ENCODE results near the gene PCSK2.

The PCSK2 gene

GRCh38 chr20:17403461-17403860 is 176.6 kb downstream of the PCSK2 start:
- DNase-seq, result no peak

- no peak for DNase-seq
Measured at GRCh38 chr20:17406051-17406590, 179.3 kb downstream of the PCSK2 start.

GRCh38 chr20:17407550-17407949 is 180.7 kb downstream of the PCSK2 start:
- DNase-seq, result no peak

- no peak for DNase-seq
Measured at GRCh38 chr20:17417225-17417624, 190.4 kb downstream of the PCSK2 start.

- no peak for DNase-seq
Measured at GRCh38 chr20:17418737-17419136, 191.9 kb downstream of the PCSK2 start.

GRCh38 chr20:17419479-17420041 is 192.7 kb downstream of the PCSK2 start:
- DNase-seq, result no peak

GRCh38 chr20:17421493-17421892 is 194.7 kb downstream of the PCSK2 start:
- DNase-seq, result no peak

GRCh38 chr20:17423782-17424181 is 196.9 kb downstream of the PCSK2 start:
- no peak for DNase-seq

- no peak for DNase-seq
Measured at GRCh38 chr20:17427638-17428037, 200.8 kb downstream of the PCSK2 start.

GRCh38 chr20:17430125-17430950 is 203.5 kb downstream of the PCSK2 start:
- no peak for DNase-seq

GRCh38 chr20:17431621-17432364 is 205.0 kb downstream of the PCSK2 start:
- DNase-seq, result peak; percentile 58 to 60

GRCh38 chr20:17436664-17437063 is 209.8 kb downstream of the PCSK2 start:
- no peak for DNase-seq

- no peak for DNase-seq
Measured at GRCh38 chr20:17437251-17437650, 210.4 kb downstream of the PCSK2 start.

- DNase-seq, result no peak
Measured at GRCh38 chr20:17438436-17439039, 211.7 kb downstream of the PCSK2 start.

- DNase-seq, result no peak
Measured at GRCh38 chr20:17439616-17440296, 212.9 kb downstream of the PCSK2 start.

GRCh38 chr20:17441745-17442144 is 214.9 kb downstream of the PCSK2 start:
- no peak for DNase-seq

- DNase-seq, result no peak
Measured at GRCh38 chr20:17442588-17442987, 215.7 kb downstream of the PCSK2 start.

- DNase-seq, result no peak
Measured at GRCh38 chr20:17443131-17443858, 216.5 kb downstream of the PCSK2 start.

GRCh38 chr20:17444091-17444490 is 217.3 kb downstream of the PCSK2 start:
- no peak for DNase-seq

GRCh38 chr20:17445543-17445942 is 218.7 kb downstream of the PCSK2 start:
- no peak for DNase-seq

GRCh38 chr20:17446171-17446570 is 219.3 kb downstream of the PCSK2 start:
- DNase-seq, result no peak

GRCh38 chr20:17448071-17448470 is 221.2 kb downstream of the PCSK2 start:
- no peak for DNase-seq

Data from activated T-cell treated with anti-CD3 and anti-CD28 coated beads, Interleukin-2, amount 50 U/mL, for 48 hours (primary cell).